ENCODE results near the gene LTB.

LTB gene

GRCh38 chr6:31579546-31580437 lies 2.4 kb downstream of the LTB start:
- Histone ChIP-seq H3K4me3 (ENCODE audit: severe bottlenecking) (no peak overlapping the region), H3K27ac (ENCODE audit: poor library complexity, severe bottlenecking) (no peak overlapping the region)

DNA sequence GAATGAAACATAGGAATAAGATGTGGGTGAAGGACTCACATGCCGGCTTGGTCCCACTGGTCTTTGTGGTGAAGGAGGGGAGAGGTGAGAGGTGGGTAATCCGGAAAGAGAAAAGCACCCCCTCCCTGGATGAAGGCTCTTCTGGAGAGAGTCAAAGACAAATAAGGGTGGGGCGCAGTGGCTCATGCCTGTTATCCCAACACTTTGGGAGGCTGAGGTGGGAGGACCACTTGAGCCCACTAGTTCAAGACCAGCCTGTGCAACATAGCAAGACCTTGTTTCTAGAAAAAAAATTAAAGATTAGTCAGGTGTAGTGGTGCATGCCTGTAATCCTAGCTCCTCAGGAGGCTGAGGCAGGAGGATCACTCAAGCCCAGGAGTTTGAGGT lies 3.1 kb downstream of the LTB start:
- DNase-seq (ENCODE audit: low spot score) (no peak), ATAC-seq (ENCODE audit: low read depth) (no peak)
- no peak for TF ChIP-seq CTCF (IDR thresholded peaks at IDR 0.05; ENCODE audit: poor library complexity, severe bottlenecking)
- no peaks in the 10 kb centered on the region for H3K27me3 ChIP-seq (ENCODE audit: insufficient read depth, poor library complexity, severe bottlenecking)
- no peaks in the 10 kb centered on the region for H3K9me3 ChIP-seq (ENCODE audit: severe bottlenecking)
- peaks cover 12% of the 10 kb centered on the region for H3K4me1 ChIP-seq (ENCODE audit: insufficient read depth, poor library complexity, severe bottlenecking)
- no peak overlapping the region for H3K4me3 ChIP-seq (ENCODE audit: severe bottlenecking)
- H3K27ac ChIP-seq (ENCODE audit: poor library complexity, severe bottlenecking): peak overlapping the region; percentile 41
- H3K36me3 ChIP-seq (ENCODE audit: low read depth): no peaks in the 10 kb centered on the region

More at GRCh38 chr6:31579546-31580437, 2.4 kb downstream of the LTB start:
- Histone ChIP-seq H3K27me3 (ENCODE audit: insufficient read depth, poor library complexity, severe bottlenecking) (no peaks in the 10 kb centered on the region), H3K4me1 (ENCODE audit: insufficient read depth, poor library complexity, severe bottlenecking) (peaks cover 12% of the 10 kb centered on the region), H3K36me3 (ENCODE audit: low read depth) (no peaks in the 10 kb centered on the region), H3K9me3 (ENCODE audit: severe bottlenecking) (no peaks in the 10 kb centered on the region)
- ATAC-seq (ENCODE audit: low read depth): no peak
- no peak for TF ChIP-seq CTCF (IDR thresholded peaks at IDR 0.05; ENCODE audit: poor library complexity, severe bottlenecking)
- no peak for DNase-seq (ENCODE audit: low spot score)

DNA sequence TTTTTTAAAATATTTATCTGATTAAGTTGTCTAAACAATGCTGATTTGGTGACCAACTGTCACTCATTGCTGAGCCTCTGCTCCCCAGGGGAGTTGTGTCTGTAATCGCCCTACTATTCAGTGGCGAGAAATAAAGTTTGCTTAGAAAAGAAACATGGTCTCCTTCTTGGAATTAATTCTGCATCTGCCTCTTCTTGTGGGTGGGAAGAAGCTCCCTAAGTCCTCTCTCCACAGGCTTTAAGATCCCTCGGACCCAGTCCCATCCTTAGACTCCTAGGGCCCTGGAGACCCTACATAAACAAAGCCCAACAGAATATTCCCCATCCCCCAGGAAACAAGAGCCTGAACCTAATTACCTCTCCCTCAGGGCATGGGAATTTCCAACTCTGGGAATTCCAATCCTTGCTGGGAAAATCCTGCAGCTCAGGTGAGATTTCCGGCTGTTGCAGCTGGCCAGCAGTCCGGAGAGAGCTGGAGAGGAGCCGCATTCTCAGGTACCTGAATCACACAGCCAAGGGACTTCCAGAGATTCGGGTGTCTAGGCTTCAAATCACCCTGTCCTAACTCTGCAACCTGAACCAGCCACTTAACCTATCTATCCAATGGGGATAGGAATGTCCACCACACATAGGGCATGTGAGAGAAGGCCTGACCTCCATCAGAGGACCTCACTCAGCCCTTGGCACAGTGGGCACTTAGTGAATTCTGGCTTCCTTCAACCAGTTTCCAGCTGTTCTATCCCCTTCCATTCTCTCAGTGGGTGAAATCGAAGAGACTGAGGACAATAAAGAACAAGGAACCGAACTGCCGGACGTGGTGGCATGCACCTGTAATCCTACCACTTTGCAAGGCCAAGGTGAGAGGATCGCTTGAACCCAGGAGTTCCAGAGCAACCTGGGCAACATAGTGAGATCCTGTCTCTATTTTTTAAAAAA lies 3.8 kb downstream of the LTB start:
- Histone ChIP-seq H3K4me1 (ENCODE audit: insufficient read depth, poor library complexity, severe bottlenecking) (peaks cover 12% of the 10 kb centered on the region), H3K27ac (ENCODE audit: poor library complexity, severe bottlenecking) (peak overlapping the region; percentile 41), H3K9me3 (ENCODE audit: severe bottlenecking) (no peaks in the 10 kb centered on the region), H3K4me3 (ENCODE audit: severe bottlenecking) (no peak overlapping the region), H3K36me3 (ENCODE audit: low read depth) (no peaks in the 10 kb centered on the region), H3K27me3 (ENCODE audit: insufficient read depth, poor library complexity, severe bottlenecking) (no peaks in the 10 kb centered on the region)
- TF ChIP-seq CTCF (IDR thresholded peaks at IDR 0.05; ENCODE audit: poor library complexity, severe bottlenecking): no peak
- ATAC-seq (ENCODE audit: low read depth): peak; percentile 78
- peak; percentile 84 for DNase-seq (ENCODE audit: low spot score)

DNA sequence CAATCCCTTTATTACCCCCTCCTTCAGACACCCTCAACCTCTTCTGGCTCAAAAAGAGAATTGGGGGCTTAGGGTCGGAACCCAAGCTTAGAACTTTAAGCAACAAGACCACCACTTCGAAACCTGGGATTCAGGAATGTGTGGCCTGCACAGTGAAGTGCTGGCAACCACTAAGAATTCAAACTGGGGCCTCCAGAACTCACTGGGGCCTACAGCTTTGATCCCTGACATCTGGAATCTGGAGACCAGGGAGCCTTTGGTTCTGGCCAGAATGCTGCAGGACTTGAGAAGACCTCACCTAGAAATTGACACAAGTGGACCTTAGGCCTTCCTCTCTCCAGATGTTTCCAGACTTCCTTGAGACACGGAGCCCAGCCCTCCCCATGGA lies 4.7 kb downstream of the LTB start:
- no peak for TF ChIP-seq CTCF (IDR thresholded peaks at IDR 0.05; ENCODE audit: poor library complexity, severe bottlenecking)
- ATAC-seq (ENCODE audit: low read depth) (no peak), DNase-seq (ENCODE audit: low spot score) (no peak)
- Histone ChIP-seq H3K9me3 (ENCODE audit: severe bottlenecking) (no peaks in the 10 kb centered on the region), H3K36me3 (ENCODE audit: low read depth) (no peaks in the 10 kb centered on the region), H3K4me1 (ENCODE audit: insufficient read depth, poor library complexity, severe bottlenecking) (peaks cover 12% of the 10 kb centered on the region), H3K27ac (ENCODE audit: poor library complexity, severe bottlenecking) (peak overlapping the region; percentile 41), H3K27me3 (ENCODE audit: insufficient read depth, poor library complexity, severe bottlenecking) (no peaks in the 10 kb centered on the region), H3K4me3 (ENCODE audit: severe bottlenecking) (no peak overlapping the region)
